Measurements from ENCODE around the gene RASSF1. TPM values are rescaled to one million over a fixed set of nuclear protein-coding genes. Genes with fewer than 3 reads are reported as not detected.

Gene RASSF1
- total RNA-seq, 1 experiment from 2014 or later = 15.8 TPM

DNA sequence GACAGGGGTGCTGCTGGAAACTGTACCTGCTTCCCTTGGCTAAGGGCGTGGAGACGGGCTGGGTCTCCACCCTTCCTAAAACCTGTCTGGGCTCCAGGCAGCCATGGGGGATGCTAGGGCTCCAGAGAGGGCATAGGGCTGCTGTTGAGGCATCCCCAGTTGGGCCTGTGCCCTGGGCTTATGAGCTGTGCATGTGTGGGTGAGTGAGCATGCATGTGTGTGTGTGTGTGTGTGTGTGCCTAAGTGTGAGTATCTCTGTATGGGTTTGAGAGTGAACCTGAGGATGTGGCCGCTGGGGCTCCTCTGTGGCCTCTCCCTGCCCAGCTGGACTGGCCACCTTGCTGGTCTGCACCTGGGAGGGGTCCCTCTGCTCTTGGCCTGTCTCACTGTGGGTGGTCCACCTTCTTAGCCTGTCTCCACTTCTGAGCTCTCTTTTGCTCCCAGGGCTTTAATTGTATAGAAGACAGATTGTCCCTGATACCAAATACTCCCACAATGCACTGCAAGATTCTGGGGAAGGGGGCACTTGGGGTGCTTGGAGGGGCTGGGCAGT lies 30.6 kb upstream of the RASSF1 start:
- Mint-ChIP-seq H3K27ac (peak overlapping the region in 2 of 3 experiments; percentile 27 to 74; a peak in 2 of 7 replicates), H3K9me3 (no peaks in the 10 kb centered on the region)

More for the DNA sequence above, 30.6 kb upstream of the RASSF1 start:
- Histone ChIP-seq H2BK5ac (ENCODE audit: insufficient read length, low read length) (no peak overlapping the region), H3K23me2 (ENCODE audit: insufficient read length, low read depth, low read length, poor library complexity, severe bottlenecking) (no peaks in the 10 kb centered on the region), H2AFZ (ENCODE audit: low read length) (no peak overlapping the region), H3K4ac (ENCODE audit: low read depth, low read length) (no peak overlapping the region), H3K27ac (ENCODE audit: insufficient read length, low read depth, low read length) (no peak overlapping the region), H3K14ac (ENCODE audit: insufficient read depth, low read length) (no peak overlapping the region), H3K79me1 (ENCODE audit: insufficient read depth, low read depth, low read length, poor library complexity, severe bottlenecking) (no peaks in the 10 kb centered on the region), H2BK120ac (ENCODE audit: low read depth, low read length, poor library complexity, severe bottlenecking) (no peak overlapping the region), H2BK12ac (ENCODE audit: insufficient read length, low read depth, low read length) (no peak overlapping the region), H2BK20ac (ENCODE audit: low read depth, low read length, poor library complexity, severe bottlenecking) (no peak overlapping the region), H4K91ac (ENCODE audit: insufficient read length, low read depth, low read length) (no peak overlapping the region), H4K5ac (ENCODE audit: insufficient read length, low read depth, low read length) (no peak overlapping the region), H3K27me3 (ENCODE audit: insufficient read depth, low read length) (no peaks in the 10 kb centered on the region), H3K9me3 (ENCODE audit: control insufficient read depth, low read depth, low read length) (no peaks in the 10 kb centered on the region), H3K79me2 (ENCODE audit: insufficient read depth, low read length) (no peaks in the 10 kb centered on the region), H3K18ac (ENCODE audit: insufficient read length, low read depth, low read length) (no peak overlapping the region), H3K4me2 (ENCODE audit: insufficient read depth, insufficient read length, low read length) (no peak overlapping the region), H3K9ac (ENCODE audit: extremely low read depth, insufficient read length, low read length) (no peak overlapping the region), H4K8ac (replicated peaks; ENCODE audit: insufficient read length, low read depth, low read length) (no peak overlapping the region), H2AK5ac (ENCODE audit: insufficient read length, low read length) (no peak overlapping the region), H3K56ac (ENCODE audit: insufficient read length, low read depth, low read length) (no peak overlapping the region), H3K23ac (ENCODE audit: insufficient read length, low read depth, low read length) (no peak overlapping the region), H3K4me1 (ENCODE audit: insufficient read depth, low read length) (no peaks in the 10 kb centered on the region), H4K20me1 (ENCODE audit: control insufficient read depth, insufficient read depth, insufficient read length) (peaks cover 2% of the 10 kb centered on the region), H2BK15ac (ENCODE audit: low read depth, low read length) (no peak overlapping the region), H3T11ph (ENCODE audit: low read length) (no peak overlapping the region)
- peaks cover 16 to 43% of the 10 kb centered on the region in 2 experiments for H3K4me1 Mint-ChIP-seq
- H3K27me3 Mint-ChIP-seq (ENCODE audit: low read depth) = peaks cover 2% of the 10 kb centered on the region
- no CpG with 5 or more reads among the region's 3 CpGs for WGBS (ENCODE audit: extremely low coverage, insufficient read length, low lambda C conversion rate)
- H3K4me3 Mint-ChIP-seq = 0 out of 5 replicates have a peak overlapping the region, but pooled peaks of 1 of the 2 experiments have one; percentile 5
- H3K36me3 Mint-ChIP-seq (ENCODE audit: insufficient read depth in 1 of 3, low read depth in 3 of 3) = no peaks in the 10 kb centered on the region
- DNase-seq = no peak
- TF ChIP-seq, protein P1, sequence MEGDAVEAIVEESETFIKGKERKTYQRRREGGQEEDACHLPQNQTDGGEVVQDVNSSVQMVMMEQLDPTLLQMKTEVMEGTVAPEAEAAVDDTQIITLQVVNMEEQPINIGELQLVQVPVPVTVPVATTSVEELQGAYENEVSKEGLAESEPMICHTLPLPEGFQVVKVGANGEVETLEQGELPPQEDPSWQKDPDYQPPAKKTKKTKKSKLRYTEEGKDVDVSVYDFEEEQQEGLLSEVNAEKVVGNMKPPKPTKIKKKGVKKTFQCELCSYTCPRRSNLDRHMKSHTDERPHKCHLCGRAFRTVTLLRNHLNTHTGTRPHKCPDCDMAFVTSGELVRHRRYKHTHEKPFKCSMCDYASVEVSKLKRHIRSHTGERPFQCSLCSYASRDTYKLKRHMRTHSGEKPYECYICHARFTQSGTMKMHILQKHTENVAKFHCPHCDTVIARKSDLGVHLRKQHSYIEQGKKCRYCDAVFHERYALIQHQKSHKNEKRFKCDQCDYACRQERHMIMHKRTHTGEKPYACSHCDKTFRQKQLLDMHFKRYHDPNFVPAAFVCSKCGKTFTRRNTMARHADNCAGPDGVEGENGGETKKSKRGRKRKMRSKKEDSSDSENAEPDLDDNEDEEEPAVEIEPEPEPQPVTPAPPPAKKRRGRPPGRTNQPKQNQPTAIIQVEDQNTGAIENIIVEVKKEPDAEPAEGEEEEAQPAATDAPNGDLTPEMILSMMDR (conservative IDR thresholded peaks at IDR 0.05) = no peak
